IPS DF 19.7 (cell line): Measurements from ENCODE around the gene SMAD7.

ENCODE experiments used
- DNase-seq: peaks from one replicate; pipeline ENCODE4 v3.0.0-alpha.2; 2013; ENCODE audit warnings: low read depth, low spot score

Gene SMAD7

DNA sequence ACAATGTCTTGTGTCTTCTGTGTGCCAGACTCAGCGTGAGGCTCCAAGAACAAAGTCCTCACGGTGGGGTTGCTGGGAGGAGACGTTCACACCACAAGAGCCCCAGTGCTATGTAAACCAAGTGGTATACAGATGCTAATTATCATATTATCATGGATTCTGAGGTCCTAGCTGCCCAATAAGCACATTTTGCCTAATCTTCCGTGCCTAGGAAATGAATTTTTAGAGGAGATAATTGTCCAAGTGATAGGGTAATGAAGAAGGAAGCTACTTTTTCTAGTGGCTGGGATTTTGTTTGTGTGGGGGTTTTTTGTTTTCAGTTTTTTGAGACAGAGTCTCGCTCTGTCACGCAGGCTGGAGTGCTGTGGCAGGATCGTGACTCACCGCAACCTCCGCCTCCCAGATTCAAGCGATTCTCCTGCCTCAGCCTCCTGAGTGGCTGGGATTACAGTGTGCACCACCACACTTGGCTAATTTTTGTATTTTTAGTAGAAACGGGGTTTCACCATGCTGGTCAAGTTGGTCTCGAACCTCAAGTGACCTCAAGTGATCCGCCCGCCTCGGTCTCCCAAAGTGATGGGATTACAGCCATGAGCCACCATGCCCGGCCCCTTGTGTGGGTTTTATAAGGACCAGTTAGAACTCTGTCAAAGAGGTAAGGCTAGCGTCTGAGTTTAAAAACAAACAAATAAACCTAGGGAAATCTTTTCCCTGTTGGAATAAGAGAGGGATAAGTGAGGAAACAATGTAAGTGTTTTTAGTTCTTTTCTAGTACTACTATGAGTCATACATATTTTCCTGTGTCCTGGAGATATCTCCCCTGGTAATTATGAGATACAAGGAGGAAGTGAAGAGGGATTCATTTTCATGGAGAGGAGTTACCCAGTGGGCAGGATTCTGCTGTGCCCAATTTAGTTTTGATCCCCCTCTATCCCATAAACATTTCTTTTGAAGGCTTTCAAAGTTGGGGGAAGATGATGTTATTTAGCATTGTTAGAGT lies 9.5 kb upstream of the SMAD7 start:
- DNase-seq, result peak; percentile 99

- no peak for DNase-seq
These were observed 8.8 kb upstream of the SMAD7 start for GRCh38 chr18:48959551-48959920.

- DNase-seq, result no peak
These were observed 8.2 kb upstream of the SMAD7 start for GRCh38 chr18:48958951-48959350.

- DNase-seq, result no peak
These were observed 6.9 kb upstream of the SMAD7 start for GRCh38 chr18:48957616-48958015.

DNA sequence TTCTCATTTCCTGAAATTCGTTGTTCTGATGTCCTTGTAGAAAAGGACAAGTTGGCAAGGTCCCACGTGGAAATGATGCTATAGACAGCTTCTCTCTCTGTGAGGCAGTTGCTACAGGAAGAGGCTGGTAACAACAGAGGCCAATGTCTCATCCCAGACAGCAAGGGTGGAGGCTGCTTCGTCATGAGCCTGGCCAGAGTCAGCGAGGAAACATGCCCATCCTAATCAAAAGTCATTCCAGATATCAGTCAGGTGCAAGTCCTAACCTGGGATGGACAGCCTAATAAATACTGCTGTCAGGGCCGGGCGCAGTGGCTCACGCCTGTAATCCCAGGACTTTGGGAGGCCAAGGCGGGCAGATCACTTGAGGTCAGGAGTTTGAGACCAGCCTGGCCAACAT lies 6.4 kb upstream of the SMAD7 start:
- DNase-seq, result no peak

GRCh38 chr18:48956356-48956755 lies 5.6 kb upstream of the SMAD7 start:
- DNase-seq, result no peak

DNA sequence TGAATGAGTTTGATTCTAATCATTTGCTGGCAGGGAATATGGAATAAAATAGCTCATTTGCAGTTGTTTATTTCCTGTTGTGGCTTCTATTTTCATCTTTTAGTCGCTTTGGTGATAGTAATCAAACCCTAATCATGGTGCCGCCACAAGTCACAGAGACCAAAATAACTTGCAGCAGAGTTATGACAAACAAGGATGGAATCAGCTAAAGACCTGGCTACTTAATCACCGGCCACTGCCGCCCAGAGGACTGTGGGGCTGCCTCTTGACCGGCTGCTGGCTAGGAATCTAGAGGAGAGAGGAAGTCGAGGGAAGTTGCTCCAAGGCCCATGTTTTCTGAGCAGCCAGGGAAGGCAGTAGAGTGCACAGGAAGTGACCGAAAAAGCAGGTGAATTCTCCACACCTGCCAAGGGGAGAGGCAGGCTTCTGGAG lies 5.1 kb upstream of the SMAD7 start:
- no peak for DNase-seq

GRCh38 chr18:48954886-48955819 lies 4.4 kb upstream of the SMAD7 start:
- DNase-seq, result no peak

- DNase-seq, result no peak
These were observed 2.4 kb upstream of the SMAD7 start for GRCh38 chr18:48953104-48953706.

- DNase-seq, result no peak
These were observed 1.7 kb upstream of the SMAD7 start for GRCh38 chr18:48952287-48953103.

DNA sequence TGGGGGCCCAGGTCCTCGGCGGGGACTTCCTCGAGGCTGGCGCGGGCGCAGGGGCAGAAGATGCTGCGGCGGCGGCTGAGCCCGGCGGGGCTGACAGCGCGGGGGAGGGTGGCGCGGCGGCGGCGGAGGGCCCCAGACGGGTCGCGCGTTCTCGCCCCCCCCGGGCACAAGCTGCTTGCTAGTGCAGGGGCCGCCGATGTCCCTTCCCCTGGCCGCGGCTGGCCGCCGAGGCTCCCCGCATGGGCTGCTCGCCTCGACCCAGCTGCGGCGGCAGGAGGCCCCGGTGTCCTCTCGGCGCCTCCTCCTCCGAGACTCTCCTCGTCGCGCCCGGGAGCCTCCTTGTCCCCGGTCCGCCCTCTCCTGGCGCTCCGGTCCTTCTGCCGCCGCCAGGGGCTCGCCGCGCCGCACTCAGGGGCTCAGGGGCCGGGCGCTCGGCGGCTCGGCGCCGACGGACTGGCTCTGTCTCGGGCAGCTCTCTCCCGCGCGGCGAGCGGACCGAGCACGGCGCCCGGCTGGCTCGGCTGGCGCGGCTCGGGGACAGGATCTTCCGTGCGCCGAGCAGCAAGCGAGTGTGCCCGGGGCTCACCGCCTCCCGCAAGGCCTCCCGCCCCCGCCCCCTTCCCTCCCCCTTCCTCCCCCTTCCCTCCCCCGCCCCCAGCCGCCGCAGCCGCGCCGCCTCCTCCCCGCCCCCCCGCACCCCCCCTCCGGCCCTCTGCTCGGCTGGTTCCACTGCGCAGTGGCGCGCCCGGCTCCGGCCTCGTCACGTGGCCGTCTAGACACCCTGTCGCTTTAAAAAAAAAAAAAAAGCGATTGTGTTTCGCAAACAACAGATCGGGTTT lies 902 bp upstream of the SMAD7 start:
- no peak for DNase-seq

GRCh38 chr18:48949606-48950535 lies 894 bp downstream of the SMAD7 start:
- DNase-seq, result no peak

- no peak for DNase-seq
These were observed 1.6 kb downstream of the SMAD7 start for GRCh38 chr18:48949050-48949605.

DNA sequence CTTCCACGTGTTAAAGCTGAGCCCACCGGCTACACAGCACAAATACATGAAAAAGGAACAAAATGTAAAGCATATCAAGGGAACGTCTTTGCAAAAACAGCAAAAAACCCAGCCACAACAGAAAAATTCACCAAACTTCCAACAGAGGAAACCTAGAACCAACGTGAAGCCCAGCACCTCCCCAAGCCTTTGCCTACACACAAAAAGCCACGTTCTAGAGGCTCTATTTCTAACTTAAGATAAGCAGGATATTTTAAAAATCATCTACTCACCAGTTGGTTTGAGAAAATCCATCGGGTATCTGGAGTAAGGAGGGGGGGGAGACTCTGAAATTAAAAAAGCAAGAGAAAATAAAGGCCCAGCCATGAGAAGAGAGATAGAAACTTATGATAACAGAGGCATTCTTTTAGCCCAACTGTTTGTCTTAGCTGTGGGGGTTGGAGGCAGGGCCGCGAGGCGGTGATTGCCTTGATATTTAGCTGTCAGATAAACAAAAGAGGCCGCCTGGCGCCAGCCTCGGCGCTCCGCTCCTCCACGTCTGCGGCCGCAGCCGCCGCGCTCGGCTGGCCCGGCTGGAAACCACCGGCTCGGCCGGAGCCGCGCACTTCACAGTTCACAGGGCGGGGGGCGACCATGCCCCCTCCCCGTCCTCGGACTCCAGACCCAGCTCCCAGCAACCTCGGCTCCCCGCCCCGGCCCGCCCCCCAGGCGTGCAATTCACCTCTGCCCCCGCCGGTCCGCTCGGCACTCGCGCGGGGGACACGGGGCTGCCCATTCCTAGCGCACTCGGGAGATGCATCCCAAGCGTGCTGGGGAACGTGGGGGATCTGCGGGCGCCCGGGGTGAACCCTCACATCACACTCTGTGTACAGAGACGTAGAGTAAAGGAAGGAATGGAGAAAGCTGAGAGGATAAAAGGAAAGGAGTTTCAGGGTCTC lies 2.4 kb downstream of the SMAD7 start:
- DNase-seq, result no peak

DNA sequence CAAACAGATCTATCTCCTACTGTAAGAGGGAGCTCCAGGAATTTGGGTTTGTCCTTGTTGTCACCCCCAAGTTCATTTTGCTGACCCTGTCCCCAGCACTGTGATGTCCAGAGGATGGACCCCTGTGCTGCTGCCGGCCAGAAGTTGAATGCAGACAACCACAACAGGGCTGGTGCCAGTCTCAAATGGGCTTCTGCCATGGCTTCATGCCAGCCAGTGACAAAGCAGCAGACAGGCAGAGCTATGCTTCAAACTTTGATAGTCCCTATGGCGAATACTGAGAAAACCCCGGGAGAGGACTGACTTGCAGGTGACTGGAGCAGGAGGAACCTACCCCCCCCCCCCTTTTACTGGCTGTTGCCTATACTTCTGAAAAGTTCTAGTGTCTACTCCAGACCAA lies 3.2 kb downstream of the SMAD7 start:
- DNase-seq, result no peak

DNA sequence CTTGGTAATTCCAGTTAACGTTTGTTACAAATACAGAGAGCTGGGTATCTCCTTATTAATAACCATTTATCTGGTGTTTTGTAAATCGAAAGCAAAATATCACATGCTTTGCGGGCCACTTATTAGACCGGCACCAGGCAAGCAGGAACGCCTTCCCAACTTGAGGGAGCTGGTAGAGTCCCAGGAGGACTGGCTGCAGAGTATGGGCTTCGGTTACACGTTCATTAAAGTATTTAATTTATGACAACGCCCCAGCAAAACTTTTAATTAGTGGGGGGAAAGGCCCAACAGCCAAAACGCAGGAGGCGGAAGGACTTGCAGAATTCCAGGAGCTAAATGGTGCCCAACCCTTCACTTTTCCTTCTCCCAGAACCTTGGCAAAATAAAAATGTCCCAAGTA lies 3.7 kb downstream of the SMAD7 start:
- DNase-seq, result no peak

DNA sequence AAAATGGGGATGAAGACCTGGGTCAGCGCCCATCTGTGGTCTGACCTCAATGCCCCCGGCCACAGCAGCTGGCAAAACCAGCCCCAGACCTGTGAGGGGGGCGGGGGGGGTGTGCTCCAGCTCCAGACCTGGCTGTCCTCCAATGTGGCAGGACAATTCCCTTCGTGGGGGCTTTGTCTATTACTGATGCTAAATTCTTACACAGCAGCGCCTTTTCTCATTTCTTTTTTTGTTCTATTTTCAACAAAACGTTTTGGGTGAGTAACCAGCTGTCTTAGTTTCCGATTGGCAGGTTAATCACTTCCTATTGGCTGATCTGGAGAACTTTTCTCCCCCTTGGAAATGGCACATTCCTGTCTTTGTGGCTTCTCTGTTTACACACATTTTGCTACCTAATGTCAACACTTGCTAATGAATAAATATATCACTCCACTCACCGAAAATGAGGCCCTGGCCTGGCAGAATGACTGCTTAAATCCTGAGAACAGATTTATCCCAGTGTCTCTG lies 4.4 kb downstream of the SMAD7 start:
- DNase-seq, result no peak

GRCh38 chr18:48945953-48946217 lies 4.9 kb downstream of the SMAD7 start:
- no peak for DNase-seq
